WTC11 (cell line): ENCODE measurements around the gene GSTT4. TPM values are rescaled to one million over a fixed set of nuclear protein-coding genes. Genes with fewer than 3 reads are reported as not detected.

Experiments
- ATAC-seq: fragments of 200-7000 bp; cut with Tn5 transposase; 2 replicates; pipeline ENCODE4 v1.10.0; 2021; ENCODE audit warnings: mild to moderate bottlenecking, moderate library complexity
- CTCF ChIA-PET: fragments of 300-600 bp; sonication (Branson Sonifier 250); formaldehyde crosslinking; loops from one replicate; lab custom pipeline; 2021; ENCODE audit warnings: antibody characterized with exemption; lab: Charles Lee
- POLR2A ChIA-PET: fragments of 350-600 bp; sonication (Branson Sonifier 250); formaldehyde crosslinking; loops from one replicate; lab custom pipeline; 2021; ENCODE audit warnings: antibody characterized with exemption; lab: Charles Lee
- DNase-seq: peaks from one replicate; pipeline ENCODE4 v3.0.0; 2021; ENCODE audit warnings: low spot score
- H3K27ac Mint-ChIP-seq: 2 replicates; pipeline ENCODE4 v1.8.0; 2021; ENCODE audit warnings: mixed read lengths
- H3K27me3 Mint-ChIP-seq: 2 replicates; pipeline ENCODE4 v1.8.0; 2021; ENCODE audit warnings: low read depth, mild to moderate bottlenecking, moderate library complexity, mixed read lengths
- H3K36me3 Mint-ChIP-seq: 2 replicates; pipeline ENCODE4 v1.8.0; 2021; ENCODE audit warnings: mixed read lengths
- H3K4me1 Mint-ChIP-seq: 2 replicates; pipeline ENCODE4 v1.8.0; 2022; ENCODE audit warnings: mixed read lengths
- H3K4me3 Mint-ChIP-seq: 2 replicates; pipeline ENCODE4 v1.8.0; 2021; ENCODE audit warnings: mild to moderate bottlenecking, moderate library complexity, mixed read lengths
- H3K9me3 Mint-ChIP-seq: 2 replicates; pipeline ENCODE4 v1.8.0; 2021; ENCODE audit warnings: mixed read lengths
- AFF4 ChIP-seq: sonication (generic); formaldehyde crosslinking; IDR thresholded peaks from 2 replicates; pipeline ENCODE4 v1.8.1; 2023; ENCODE audit warnings: mild to moderate bottlenecking, missing genetic modification reagents, borderline replicate concordance
- AR ChIP-seq: fragments of 250-450 bp; sonication (Bioruptor Pico); IDR thresholded peaks from 2 replicates; pipeline ENCODE4 v1.9.0; 2021; ENCODE audit warnings: mild to moderate bottlenecking
- ATF1 ChIP-seq: sonication (generic); formaldehyde crosslinking; IDR thresholded peaks from 2 replicates; pipeline ENCODE4 v1.8.1; 2023; ENCODE audit warnings: mild to moderate bottlenecking, moderate library complexity, missing genetic modification reagents
- ATF2 ChIP-seq: sonication (generic); formaldehyde crosslinking; IDR thresholded peaks from 2 replicates; pipeline ENCODE4 v1.8.1; 2022; ENCODE audit warnings: low read depth, missing genetic modification reagents, borderline replicate concordance
- CBFB ChIP-seq: sonication (generic); formaldehyde crosslinking; IDR thresholded peaks from 2 replicates; pipeline ENCODE4 v1.8.1; 2022; ENCODE audit warnings: mild to moderate bottlenecking, low read depth, missing genetic modification reagents
- CREB1 ChIP-seq: sonication (generic); formaldehyde crosslinking; IDR thresholded peaks from 2 replicates; pipeline ENCODE4 v1.8.0; 2023; ENCODE audit warnings: mild to moderate bottlenecking, missing genetic modification reagents
- E2F4 ChIP-seq: sonication (generic); formaldehyde crosslinking; IDR thresholded peaks from 2 replicates; pipeline ENCODE4 v1.8.1; 2022; ENCODE audit warnings: low read depth, mild to moderate bottlenecking, moderate library complexity, missing genetic modification reagents, borderline replicate concordance
- MAX ChIP-seq: sonication (generic); formaldehyde crosslinking; IDR thresholded peaks from 2 replicates; pipeline ENCODE4 v1.8.0; 2022; ENCODE audit warnings: mild to moderate bottlenecking, missing genetic modification reagents
- MXD4 ChIP-seq: fragments of 250-450 bp; sonication (Bioruptor Pico); IDR thresholded peaks from 2 replicates; pipeline ENCODE4 v1.8.0; 2021; ENCODE audit warnings: mild to moderate bottlenecking, moderate library complexity, borderline replicate concordance
- NR2C2 ChIP-seq: sonication (generic); formaldehyde crosslinking; IDR thresholded peaks from 2 replicates; pipeline ENCODE4 v1.8.0; 2022; ENCODE audit warnings: mild to moderate bottlenecking, missing genetic modification reagents
- NR3C1 ChIP-seq: sonication (generic); formaldehyde crosslinking; conservative IDR thresholded peaks from 2 replicates; pipeline ENCODE4 v1.8.1; 2023; ENCODE audit warnings: low read depth, mild to moderate bottlenecking, missing genetic modification reagents
- PRDM15 ChIP-seq: sonication (generic); formaldehyde crosslinking; IDR thresholded peaks from 2 replicates; pipeline ENCODE4 v1.8.0; 2022; ENCODE audit warnings: missing genetic modification reagents
- SMAD4 ChIP-seq: sonication (generic); formaldehyde crosslinking; IDR thresholded peaks from 2 replicates; pipeline ENCODE4 v1.8.0; 2022; ENCODE audit warnings: mild to moderate bottlenecking, missing genetic modification reagents
- STAT6 ChIP-seq: sonication (generic); formaldehyde crosslinking; conservative IDR thresholded peaks from 2 replicates; pipeline ENCODE4 v1.8.1; 2023; ENCODE audit warnings: mild to moderate bottlenecking, low read depth, missing genetic modification reagents, moderate library complexity
- ZNF121 ChIP-seq: sonication (generic); formaldehyde crosslinking; IDR thresholded peaks from 2 replicates; pipeline ENCODE4 v1.8.0; 2023; ENCODE audit warnings: missing genetic modification reagents
- ZNF263 ChIP-seq: sonication (generic); formaldehyde crosslinking; IDR thresholded peaks from 2 replicates; pipeline ENCODE4 v1.8.1; 2022; ENCODE audit warnings: low read depth, mild to moderate bottlenecking, moderate library complexity, missing genetic modification reagents
- ZNF317 ChIP-seq: sonication (generic); formaldehyde crosslinking; IDR thresholded peaks from 2 replicates; pipeline ENCODE4 v1.8.1; 2023; ENCODE audit warnings: low read depth, mild to moderate bottlenecking, moderate library complexity, missing genetic modification reagents, borderline replicate concordance
- total RNA-seq: library from RNA; stranded (reverse); gene quantifications from 3 replicates; pipeline ENCODE4 v1.2.3, GENCODE V29; 2021

The GSTT4 gene
- total RNA-seq, 1 experiment from 2014 or later = not detected

GRCh38 chr22:24040946-24041345 is 35.7 kb upstream of the GSTT4 start:
- H3K36me3 Mint-ChIP-seq = peaks cover 51% of the 10 kb centered on the region
- no peaks in the 10 kb centered on the region for H3K27me3 Mint-ChIP-seq
- ChIA-PET POLR2A (no interaction called here), CTCF (no interaction called here)
- ATAC-seq (no peak), DNase-seq (no peak)
- H3K9me3 Mint-ChIP-seq = no peaks in the 10 kb centered on the region
- no peak overlapping the region for H3K4me3 Mint-ChIP-seq
- H3K27ac Mint-ChIP-seq = peak overlapping the region; percentile 90
- H3K4me1 Mint-ChIP-seq = 0 out of 2 replicates have a peak, but pooled peaks cover 3% of the 10 kb centered on the region
- no peak for TF ChIP-seq MXD4 (CRISPR knock-in tag)
- TF ChIP-seq ZNF317 = no peak
- no peak for TF ChIP-seq STAT6
- TF ChIP-seq AR (CRISPR knock-in tag) = no peak
- TF ChIP-seq NR3C1 (CRISPR knock-in tag) = no peak
- no peak for TF ChIP-seq ZNF121 (CRISPR knock-in tag)
- no peak for TF ChIP-seq SMAD4 (CRISPR knock-in tag)
- no peak for TF ChIP-seq CREB1 (CRISPR knock-in tag)
- TF ChIP-seq CBFB (CRISPR knock-in tag) = no peak
- TF ChIP-seq AFF4 (CRISPR knock-in tag) = no peak
- TF ChIP-seq MAX = no peak
- TF ChIP-seq NR2C2 (CRISPR knock-in tag) = no peak
- TF ChIP-seq E2F4 (CRISPR knock-in tag) = no peak
- TF ChIP-seq PRDM15 (CRISPR knock-in tag) = no peak
- TF ChIP-seq ATF1 = no peak
- no peak for TF ChIP-seq ZNF263 (CRISPR knock-in tag)
- TF ChIP-seq ATF2 (CRISPR knock-in tag) = no peak
